Activated T-cell treated with anti-CD3 and anti-CD28 coated beads, Interleukin-2, amount 50 U/mL, for 4 hours (primary cell): ENCODE results near the gene CSF3. TPM values are rescaled to one million over a fixed set of nuclear protein-coding genes. Genes with fewer than 3 reads are reported as not detected.
A peak's percentile ranks its signal among the peaks of the same experiment; 100 is the strongest.

Source experiments
- ATAC-seq, 2 donors: fragments of 200-7000 bp; cut with Tn5 transposase; one replicate each; pipeline ENCODE4 v1.10.0; 2021
- DNase-seq: peaks from one replicate; pipeline ENCODE4 v3.0.0-alpha.2; 2020
- H3K27me3 Mint-ChIP-seq: one replicate; pipeline ENCODE4 v1.8.0; 2021; ENCODE audit warnings: low read depth, mixed read lengths
- H3K36me3 Mint-ChIP-seq: one replicate; pipeline ENCODE4 v1.8.0; 2022; ENCODE audit warnings: mixed read lengths; ENCODE audit not compliant: insufficient read depth
- H3K4me1 Mint-ChIP-seq: one replicate; pipeline ENCODE4 v1.8.0; 2021; ENCODE audit warnings: low read depth, mixed read lengths
- H3K4me3 Mint-ChIP-seq: one replicate; pipeline ENCODE4 v1.8.0; 2021; ENCODE audit warnings: mild to moderate bottlenecking, moderate library complexity, mixed read lengths
- H3K9me3 Mint-ChIP-seq: one replicate; pipeline ENCODE4 v1.8.0; 2021; ENCODE audit warnings: mixed read lengths
- total RNA-seq, 3 donors: library from RNA; stranded (reverse); gene quantifications; one replicate each; pipeline ENCODE4 v1.2.1, GENCODE V29; 2021

Gene CSF3
- total RNA-seq, 3 donors from 2014 or later: not detected

- Mint-ChIP-seq H3K27me3 (peaks cover 10% of the 10 kb centered on the region), H3K9me3 (no peaks in the 10 kb centered on the region), H3K4me1 (peaks cover 17% of the 10 kb centered on the region), H3K4me3 (no peak overlapping the region), H3K36me3 (peaks cover 1% of the 10 kb centered on the region)
- DNase-seq (no peak), ATAC-seq (no peak)
Measured at GRCh38 chr17:40058186-40058784, 43.0 kb downstream of the CSF3 start.

- peaks cover 1% of the 10 kb centered on the region for H3K36me3 Mint-ChIP-seq
- peaks cover 18% of the 10 kb centered on the region for H3K4me1 Mint-ChIP-seq
- ATAC-seq (no peak), DNase-seq (no peak)
- no peak overlapping the region for H3K4me3 Mint-ChIP-seq
- peaks cover 10% of the 10 kb centered on the region for H3K27me3 Mint-ChIP-seq
- H3K9me3 Mint-ChIP-seq: no peaks in the 10 kb centered on the region
Measured at GRCh38 chr17:40058865-40059264, 43.6 kb downstream of the CSF3 start.

DNA sequence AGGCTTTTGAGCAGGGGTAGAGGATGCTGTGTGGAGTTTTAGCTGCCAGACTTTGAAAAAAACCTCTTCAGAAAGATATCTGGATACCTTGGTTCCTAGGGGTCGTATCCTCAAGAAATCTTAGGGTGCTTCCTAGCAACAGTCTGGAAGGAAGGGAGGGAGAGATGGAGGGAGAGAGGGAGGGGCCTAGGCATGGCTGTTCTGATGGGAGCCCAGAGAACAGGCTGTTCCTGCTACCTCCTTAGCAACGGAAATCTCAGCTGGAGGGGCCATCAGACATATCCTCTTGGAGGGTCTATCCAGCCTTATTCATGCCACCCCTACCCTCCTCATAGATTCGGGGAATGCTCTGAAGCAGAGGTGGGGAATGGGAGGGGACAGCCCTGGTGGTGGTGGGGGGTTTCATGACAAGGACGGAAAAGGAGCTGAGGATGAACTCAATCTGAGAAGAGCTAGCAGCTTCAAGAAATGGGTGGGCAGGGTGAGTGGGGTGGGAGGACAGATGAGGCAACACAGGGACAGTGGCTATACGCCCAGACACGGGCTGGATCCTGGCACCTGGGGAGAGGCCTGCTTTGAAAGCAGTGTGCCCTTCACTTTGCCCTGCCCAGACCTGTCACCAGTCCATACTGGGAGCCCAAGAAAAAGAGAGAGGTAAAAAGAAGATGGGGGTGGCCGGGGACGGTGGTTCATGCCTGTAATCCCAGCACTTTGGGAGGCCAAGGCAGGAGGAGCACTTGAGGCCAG, 44.7 kb downstream of the CSF3 start:
- H3K4me3 Mint-ChIP-seq: no peak overlapping the region
- H3K27me3 Mint-ChIP-seq: peaks cover 10% of the 10 kb centered on the region
- no peaks in the 10 kb centered on the region for H3K36me3 Mint-ChIP-seq
- DNase-seq: no peak
- no peak for ATAC-seq
- peaks cover 23% of the 10 kb centered on the region for H3K4me1 Mint-ChIP-seq
- H3K9me3 Mint-ChIP-seq: no peaks in the 10 kb centered on the region

DNA sequence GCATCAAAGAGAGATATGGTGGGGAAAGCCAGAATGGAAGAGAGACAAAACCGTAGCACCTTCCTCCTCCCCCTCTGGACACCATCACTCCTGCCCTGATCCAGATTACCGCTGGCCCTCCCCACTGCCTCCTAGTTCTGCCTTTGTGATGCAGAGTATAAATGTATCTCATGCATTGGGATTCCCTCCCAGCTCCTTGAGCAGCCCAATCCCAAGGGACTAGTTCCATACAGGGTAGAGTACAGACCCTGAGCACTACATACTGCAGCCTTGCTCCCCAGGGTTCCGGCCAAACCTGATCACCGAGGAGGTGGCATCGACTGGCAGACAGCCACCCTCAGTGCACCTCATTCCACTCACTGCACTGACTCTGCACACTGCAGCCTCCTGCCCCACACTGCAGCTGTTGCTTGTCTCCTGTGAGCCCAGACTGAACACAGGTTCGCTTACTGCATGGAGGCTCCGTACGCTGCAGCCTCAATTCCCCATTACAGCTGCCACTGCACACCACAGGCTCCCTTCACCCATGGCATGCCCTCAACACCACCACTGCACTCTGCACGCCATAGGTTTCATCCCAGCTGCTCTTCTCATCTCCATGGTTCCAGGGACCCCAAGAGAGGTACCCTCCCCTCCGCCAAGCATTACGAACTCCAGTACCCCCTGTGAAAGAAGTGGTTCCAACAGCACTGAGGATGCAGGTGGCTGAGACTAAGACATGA, 45.8 kb downstream of the CSF3 start:
- ATAC-seq (no peak), DNase-seq (no peak)
- no peaks in the 10 kb centered on the region for H3K9me3 Mint-ChIP-seq
- H3K36me3 Mint-ChIP-seq: no peaks in the 10 kb centered on the region
- H3K4me1 Mint-ChIP-seq: peaks cover 32% of the 10 kb centered on the region
- H3K4me3 Mint-ChIP-seq: peak overlapping the region; percentile 85
- H3K27me3 Mint-ChIP-seq: peaks cover 10% of the 10 kb centered on the region

GRCh38 chr17:40061609-40062038, 46.4 kb downstream of the CSF3 start:
- Mint-ChIP-seq H3K4me1 (peaks cover 35% of the 10 kb centered on the region), H3K27me3 (peaks cover 7% of the 10 kb centered on the region), H3K4me3 (peak overlapping the region; percentile 85), H3K36me3 (no peaks in the 10 kb centered on the region), H3K9me3 (no peaks in the 10 kb centered on the region)
- no peak for DNase-seq
- no peak for ATAC-seq

DNA sequence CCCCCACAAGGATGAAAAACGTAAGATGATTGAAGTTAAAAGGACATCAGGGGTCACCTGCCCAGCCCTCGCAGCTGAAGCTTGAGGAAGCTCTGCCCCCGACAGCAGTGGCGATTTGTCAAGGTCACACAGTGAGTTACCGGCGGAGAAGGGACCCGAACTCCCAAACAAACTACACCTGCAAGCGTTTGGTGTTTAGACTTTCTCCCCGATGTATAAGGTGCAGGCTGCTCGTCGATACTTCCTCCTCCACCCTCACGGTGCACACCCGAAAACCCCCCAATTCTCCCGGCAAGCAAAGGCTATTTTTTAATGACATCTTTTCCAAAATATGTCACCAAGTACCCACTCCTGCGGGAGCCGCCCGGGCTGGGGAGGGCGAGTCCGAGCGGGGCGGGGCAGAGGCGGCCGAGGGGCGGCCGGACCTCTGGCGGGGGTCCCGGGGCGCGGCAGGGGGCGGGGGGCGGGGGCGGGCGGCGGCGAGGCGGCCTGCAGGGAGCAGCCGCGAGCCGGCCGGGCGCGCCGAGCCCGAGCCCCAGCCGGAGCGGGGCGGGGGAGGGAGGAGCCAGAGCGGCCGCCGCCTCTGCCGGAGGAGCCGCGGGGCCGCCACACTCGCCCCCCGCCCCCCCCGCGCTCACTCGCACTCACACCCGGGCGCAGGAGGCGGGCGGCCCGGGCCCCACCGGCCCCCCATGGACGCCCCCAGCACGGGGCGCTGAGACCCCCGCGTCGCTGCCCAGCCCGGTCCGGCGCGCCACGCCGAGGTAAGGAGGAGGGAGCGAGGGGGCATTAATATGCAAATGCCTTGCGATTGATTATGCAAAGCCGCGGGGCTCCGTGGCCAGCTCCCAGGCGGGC, 47.3 kb downstream of the CSF3 start, which contains the start of gene THRA:
TSS of gene THRA (plus strand) at position 637 of the 858 bp plus-strand sequence. CDS start 11,524 bp downstream, outside the sequence.
- no peaks in the 10 kb centered on the region for H3K36me3 Mint-ChIP-seq
- ATAC-seq: peak; percentile 85 to 86
- no peaks in the 10 kb centered on the region for H3K9me3 Mint-ChIP-seq
- H3K4me1 Mint-ChIP-seq: peaks cover 45% of the 10 kb centered on the region
- peak within 1 kb of the TSS; percentile 85 for H3K4me3 Mint-ChIP-seq
- H3K27me3 Mint-ChIP-seq: peaks cover 2% of the 10 kb centered on the region
- DNase-seq: peak; percentile 59

DNA sequence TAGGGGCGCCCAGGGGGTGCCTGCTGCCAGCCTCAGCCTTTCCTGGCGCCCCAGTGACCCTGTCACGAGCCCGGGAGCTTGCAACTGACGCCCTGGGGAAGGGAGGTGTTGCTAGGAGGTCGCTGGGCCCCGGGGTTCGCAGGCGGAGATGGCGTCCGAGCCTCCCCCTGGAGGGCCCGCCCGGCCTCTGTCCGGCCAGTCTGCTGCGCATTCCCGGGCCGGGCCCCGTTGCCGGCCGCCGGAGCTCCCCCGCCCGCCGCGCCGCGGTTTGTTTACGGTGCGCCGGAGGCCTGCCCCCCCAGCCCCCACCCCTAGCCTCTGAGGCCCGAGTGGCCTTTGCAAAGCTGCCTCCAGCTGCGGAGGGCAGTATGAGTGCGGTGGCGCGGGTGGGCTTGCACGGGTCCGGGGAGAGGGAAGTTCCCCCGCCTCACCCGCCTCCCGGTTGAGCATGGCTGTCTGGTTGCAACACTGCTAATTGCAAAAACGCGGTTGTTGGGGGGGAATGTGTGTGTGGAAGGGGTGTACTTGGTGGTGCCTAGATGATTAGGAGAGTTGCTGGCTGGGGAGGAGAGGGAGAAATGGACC, 48.0 kb downstream of the CSF3 start:
- Mint-ChIP-seq H3K36me3 (no peaks in the 10 kb centered on the region), H3K4me1 (peaks cover 52% of the 10 kb centered on the region), H3K27me3 (peaks cover 2% of the 10 kb centered on the region), H3K4me3 (peak overlapping the region; percentile 85), H3K9me3 (no peaks in the 10 kb centered on the region)
- no peak for DNase-seq
- ATAC-seq: peak; percentile 10 to 35

DNA sequence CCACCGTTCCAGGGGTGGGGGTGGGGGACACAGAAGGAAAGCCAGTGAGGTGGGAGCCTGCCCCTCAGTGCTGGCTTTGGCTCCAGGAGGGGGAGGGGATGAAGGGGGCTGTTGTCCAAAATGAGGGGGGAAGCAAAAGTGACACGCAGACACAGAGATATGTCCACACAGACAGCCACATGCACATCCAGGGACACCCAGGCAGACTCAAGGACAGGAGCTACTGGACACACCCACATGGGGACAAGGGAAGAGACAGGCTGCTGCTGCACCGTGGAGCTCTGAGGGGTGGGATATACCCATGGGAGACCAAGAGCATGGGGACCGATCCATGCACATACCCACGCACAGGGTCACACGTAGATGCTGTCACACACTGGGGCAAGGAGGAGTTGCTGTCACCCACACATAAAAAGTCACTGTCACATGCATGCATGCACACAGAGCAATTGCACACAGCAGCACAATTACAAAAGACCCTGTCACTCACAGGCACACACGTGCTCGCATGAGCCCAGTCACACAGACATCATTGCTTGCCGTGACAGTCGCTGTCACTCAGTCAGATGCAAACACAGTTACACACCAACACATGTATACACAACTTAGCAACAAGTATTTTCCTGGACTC, 48.8 kb downstream of the CSF3 start:
- H3K4me3 Mint-ChIP-seq: peak overlapping the region; percentile 85
- DNase-seq (no peak), ATAC-seq (peak; percentile 41 to 46)
- H3K36me3 Mint-ChIP-seq: no peaks in the 10 kb centered on the region
- H3K27me3 Mint-ChIP-seq: peaks cover 2% of the 10 kb centered on the region
- peaks cover 59% of the 10 kb centered on the region for H3K4me1 Mint-ChIP-seq
- H3K9me3 Mint-ChIP-seq: no peaks in the 10 kb centered on the region

- no peaks in the 10 kb centered on the region for H3K36me3 Mint-ChIP-seq
- no peaks in the 10 kb centered on the region for H3K9me3 Mint-ChIP-seq
- DNase-seq: no peak
- peaks cover 71% of the 10 kb centered on the region for H3K4me1 Mint-ChIP-seq
- H3K27me3 Mint-ChIP-seq: no peaks in the 10 kb centered on the region
- no peak for ATAC-seq
- H3K4me3 Mint-ChIP-seq: peak overlapping the region; percentile 44
Measured at GRCh38 chr17:40064971-40065768, 49.9 kb downstream of the CSF3 start.

GRCh38 chr17:40065769-40066510, 50.7 kb downstream of the CSF3 start:
- Mint-ChIP-seq H3K9me3 (no peaks in the 10 kb centered on the region), H3K4me1 (peaks cover 78% of the 10 kb centered on the region), H3K27me3 (no peaks in the 10 kb centered on the region), H3K36me3 (no peaks in the 10 kb centered on the region), H3K4me3 (no peak overlapping the region)
- ATAC-seq: no peak
- DNase-seq: no peak
